HepG2 (cell line): ENCODE measurements around the gene CERS5. TPM values are rescaled to one million over a fixed set of nuclear protein-coding genes. Genes with fewer than 3 reads are reported as not detected.

Experiments used
- MED13 ChIP-seq: sonication (generic); formaldehyde crosslinking; IDR thresholded peaks from 2 replicates; pipeline ENCODE4 v1.5.0; 2020; ENCODE audit warnings: missing genetic modification reagents
- MTF2 ChIP-seq: sonication (generic); formaldehyde crosslinking; IDR thresholded peaks from 2 replicates; pipeline ENCODE4 v1.5.0; 2020; ENCODE audit warnings: missing genetic modification reagents, borderline replicate concordance
- NFE2L1 ChIP-seq: sonication (generic); formaldehyde crosslinking; IDR thresholded peaks from 2 replicates; pipeline ENCODE4 v1.4.0; 2020; ENCODE audit warnings: missing genetic modification reagents, mild to moderate bottlenecking, borderline replicate concordance
- NFYC ChIP-seq: IDR thresholded peaks from 2 replicates; pipeline ENCODE4 v1.6.1; 2016; ENCODE audit warnings: missing genetic modification reagents, missing compliant biosample characterization
- PATZ1 ChIP-seq: sonication (generic); formaldehyde crosslinking; IDR thresholded peaks from 2 replicates; pipeline ENCODE4 v1.4.0; 2020; ENCODE audit warnings: missing genetic modification reagents
- PCBP2 ChIP-seq: fragments of 200-400 bp; formaldehyde crosslinking; optimal IDR thresholded peaks from 2 replicates; pipeline ENCODE3; 2018; ENCODE audit warnings: low read length, low read depth; ENCODE audit not compliant: poor library complexity, severe bottlenecking
- POGZ ChIP-seq: sonication (generic); formaldehyde crosslinking; IDR thresholded peaks from 2 replicates; pipeline ENCODE4 v1.4.0; 2020; ENCODE audit warnings: mild to moderate bottlenecking, missing genetic modification reagents
- SP4 ChIP-seq: sonication (generic); formaldehyde crosslinking; IDR thresholded peaks from 2 replicates; pipeline ENCODE4 v1.8.1; 2023; ENCODE audit warnings: mild to moderate bottlenecking, missing genetic modification reagents
- TFE3 ChIP-seq: IDR thresholded peaks from 2 replicates; pipeline ENCODE4 v1.6.1; 2016
- UBTF ChIP-seq: sonication (generic); formaldehyde crosslinking; IDR thresholded peaks from 2 replicates; pipeline ENCODE4 v1.4.0; 2020; ENCODE audit warnings: mild to moderate bottlenecking, missing genetic modification reagents
- ZBTB38 ChIP-seq: sonication (generic); formaldehyde crosslinking; IDR thresholded peaks from 2 replicates; pipeline ENCODE4 v1.5.1; 2020; ENCODE audit warnings: mild to moderate bottlenecking, missing genetic modification reagents
- ZNF777 ChIP-seq: sonication (generic); formaldehyde crosslinking; IDR thresholded peaks from 2 replicates; pipeline ENCODE4 v1.4.0; 2020; ENCODE audit warnings: missing genetic modification reagents
- ZSCAN9 ChIP-seq: IDR thresholded peaks from 2 replicates; pipeline ENCODE4 v1.6.1; 2016; ENCODE audit warnings: borderline replicate concordance
- polyA plus RNA-seq, 8 experiments: library from polyadenylated mRNA; depleted of rRNA in 3 of 8; stranded (reverse) in 7 of 8; unstranded in 1 of 8; fragments of >200 nt; fragmentation: Illumina TruSeq in 4 of 8; extraction: Trizol in 4 of 8; gene quantifications; 2 replicates each; pipeline versions ENCODE4 v1.2.1 to v1.2.3, GENCODE V29; 2011 to 2016; ENCODE audit warnings: low read depth in 4 of 8, missing spikeins in 1 of 8, mixed read lengths in 1 of 8; ENCODE audit not compliant: insufficient read depth in 1 of 8
- total RNA-seq, 5 experiments: library from RNA; depleted of rRNA; stranded (reverse); fragments of >200 nt; fragmentation: Illumina TruSeq; extraction: Trizol; gene quantifications; 2 replicates each; pipeline ENCODE4 v1.2.3, GENCODE V29; 2016; ENCODE audit warnings: low read depth in 1 of 5
- TF ChIP-seq, protein P1 (sequence below): sonication (generic); formaldehyde crosslinking; IDR thresholded peaks from 2 replicates; pipeline ENCODE4 v1.4.0; 2020; ENCODE audit warnings: missing genetic modification reagents, borderline replicate concordance
- TF ChIP-seq, protein P2 (sequence below): IDR thresholded peaks from 2 replicates; pipeline ENCODE4 v1.6.1; 2016; ENCODE audit warnings: missing genetic modification reagents, missing compliant biosample characterization
- TF ChIP-seq, protein P3 (sequence below): sonication (generic); formaldehyde crosslinking; IDR thresholded peaks from 2 replicates; pipeline ENCODE4 v1.4.0; 2020; ENCODE audit warnings: missing genetic modification reagents, borderline replicate concordance

The CERS5 gene
- total and polyA plus RNA-seq, 2 of the 13 experiments (the other 11 are each of a cell fraction or from before 2014, with no cell fraction given), result 22.3 to 48.8 TPM

- TF ChIP-seq, protein P1, sequence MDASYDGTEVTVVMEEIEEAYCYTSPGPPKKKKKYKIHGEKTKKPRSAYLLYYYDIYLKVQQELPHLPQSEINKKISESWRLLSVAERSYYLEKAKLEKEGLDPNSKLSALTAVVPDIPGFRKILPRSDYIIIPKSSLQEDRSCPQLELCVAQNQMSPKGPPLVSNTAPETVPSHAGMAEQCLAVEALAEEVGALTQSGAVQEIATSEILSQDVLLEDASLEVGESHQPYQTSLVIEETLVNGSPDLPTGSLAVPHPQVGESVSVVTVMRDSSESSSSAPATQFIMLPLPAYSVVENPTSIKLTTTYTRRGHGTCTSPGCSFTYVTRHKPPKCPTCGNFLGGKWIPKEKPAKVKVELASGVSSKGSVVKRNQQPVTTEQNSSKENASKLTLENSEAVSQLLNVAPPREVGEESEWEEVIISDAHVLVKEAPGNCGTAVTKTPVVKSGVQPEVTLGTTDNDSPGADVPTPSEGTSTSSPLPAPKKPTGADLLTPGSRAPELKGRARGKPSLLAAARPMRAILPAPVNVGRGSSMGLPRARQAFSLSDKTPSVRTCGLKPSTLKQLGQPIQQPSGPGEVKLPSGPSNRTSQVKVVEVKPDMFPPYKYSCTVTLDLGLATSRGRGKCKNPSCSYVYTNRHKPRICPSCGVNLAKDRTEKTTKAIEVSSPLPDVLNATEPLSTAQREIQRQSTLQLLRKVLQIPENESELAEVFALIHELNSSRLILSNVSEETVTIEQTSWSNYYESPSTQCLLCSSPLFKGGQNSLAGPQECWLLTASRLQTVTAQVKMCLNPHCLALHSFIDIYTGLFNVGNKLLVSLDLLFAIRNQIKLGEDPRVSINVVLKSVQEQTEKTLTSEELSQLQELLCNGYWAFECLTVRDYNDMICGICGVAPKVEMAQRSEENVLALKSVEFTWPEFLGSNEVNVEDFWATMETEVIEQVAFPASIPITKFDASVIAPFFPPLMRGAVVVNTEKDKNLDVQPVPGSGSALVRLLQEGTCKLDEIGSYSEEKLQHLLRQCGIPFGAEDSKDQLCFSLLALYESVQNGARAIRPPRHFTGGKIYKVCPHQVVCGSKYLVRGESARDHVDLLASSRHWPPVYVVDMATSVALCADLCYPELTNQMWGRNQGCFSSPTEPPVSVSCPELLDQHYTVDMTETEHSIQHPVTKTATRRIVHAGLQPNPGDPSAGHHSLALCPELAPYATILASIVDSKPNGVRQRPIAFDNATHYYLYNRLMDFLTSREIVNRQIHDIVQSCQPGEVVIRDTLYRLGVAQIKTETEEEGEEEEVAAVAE (CRISPR knock-in tag), result no peak
- TF ChIP-seq, protein P2, sequence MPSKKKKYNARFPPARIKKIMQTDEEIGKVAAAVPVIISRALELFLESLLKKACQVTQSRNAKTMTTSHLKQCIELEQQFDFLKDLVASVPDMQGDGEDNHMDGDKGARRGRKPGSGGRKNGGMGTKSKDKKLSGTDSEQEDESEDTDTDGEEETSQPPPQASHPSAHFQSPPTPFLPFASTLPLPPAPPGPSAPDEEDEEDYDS, result peak; percentile 80; the same call in 1 of the 2 replicates
- peak; percentile 53; the same call in 1 of the 2 replicates for TF ChIP-seq PATZ1 (CRISPR knock-in tag)
- TF ChIP-seq, protein P3, sequence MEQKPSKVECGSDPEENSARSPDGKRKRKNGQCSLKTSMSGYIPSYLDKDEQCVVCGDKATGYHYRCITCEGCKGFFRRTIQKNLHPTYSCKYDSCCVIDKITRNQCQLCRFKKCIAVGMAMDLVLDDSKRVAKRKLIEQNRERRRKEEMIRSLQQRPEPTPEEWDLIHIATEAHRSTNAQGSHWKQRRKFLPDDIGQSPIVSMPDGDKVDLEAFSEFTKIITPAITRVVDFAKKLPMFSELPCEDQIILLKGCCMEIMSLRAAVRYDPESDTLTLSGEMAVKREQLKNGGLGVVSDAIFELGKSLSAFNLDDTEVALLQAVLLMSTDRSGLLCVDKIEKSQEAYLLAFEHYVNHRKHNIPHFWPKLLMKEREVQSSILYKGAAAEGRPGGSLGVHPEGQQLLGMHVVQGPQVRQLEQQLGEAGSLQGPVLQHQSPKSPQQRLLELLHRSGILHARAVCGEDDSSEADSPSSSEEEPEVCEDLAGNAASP (CRISPR knock-in tag), result peak; percentile 29; the same call in 1 of the 2 replicates
- TF ChIP-seq NFYC (CRISPR knock-in tag), result peak; percentile 20; the same call in 1 of the 2 replicates
- 0 out of 2 replicates have a peak, but pooled peaks have one; percentile 53 for TF ChIP-seq MTF2 (CRISPR knock-in tag)
- peak; percentile 16; the same call in 1 of the 2 replicates for TF ChIP-seq ZNF777 (CRISPR knock-in tag)
- peak; percentile 15; the same call in 1 of the 2 replicates for TF ChIP-seq ZSCAN9 (CRISPR knock-in tag)
- TF ChIP-seq PCBP2, result no peak
- peak; percentile 9; the same call in 1 of the 2 replicates for TF ChIP-seq TFE3 (CRISPR knock-in tag)
- TF ChIP-seq SP4, result peak; percentile 96
- no peak for TF ChIP-seq MED13 (CRISPR knock-in tag)
- TF ChIP-seq NFE2L1 (CRISPR knock-in tag), result no peak
- peak; percentile 77 for TF ChIP-seq ZBTB38 (CRISPR knock-in tag)
- TF ChIP-seq UBTF (CRISPR knock-in tag), result peak; percentile 77
- peak; percentile 8; the same call in 1 of the 2 replicates for TF ChIP-seq POGZ (CRISPR knock-in tag)
Measured at GRCh38 chr12:50167049-50167828, at the start of gene CERS5 (continued).
